Peyer's patch (tissue), 4 donors: ENCODE results near the gene ATP10A.

Source experiments
- POLR2A ChIP-seq, 2 donors: fragments of 450-650 bp; IDR thresholded peaks; one replicate each; pipeline ENCODE4 v1.5.1; 2017; ENCODE audit warnings: antibody characterized with exemption in 2 of 2, mild to moderate bottlenecking in 2 of 2, moderate library complexity in 2 of 2
- TF ChIP-seq, protein P1 (sequence below), 6 experiments: fragments of 450-650 bp in 4 of 6; fragments of 200-600 bp in 2 of 6; sonication (generic) in 1 of 6; IDR thresholded peaks; one replicate each; pipeline ENCODE4 v1.5.1; 2017 to 2019; ENCODE audit warnings: antibody characterized with exemption in 6 of 6, mild to moderate bottlenecking in 3 of 6, moderate library complexity in 1 of 6

DNA sequence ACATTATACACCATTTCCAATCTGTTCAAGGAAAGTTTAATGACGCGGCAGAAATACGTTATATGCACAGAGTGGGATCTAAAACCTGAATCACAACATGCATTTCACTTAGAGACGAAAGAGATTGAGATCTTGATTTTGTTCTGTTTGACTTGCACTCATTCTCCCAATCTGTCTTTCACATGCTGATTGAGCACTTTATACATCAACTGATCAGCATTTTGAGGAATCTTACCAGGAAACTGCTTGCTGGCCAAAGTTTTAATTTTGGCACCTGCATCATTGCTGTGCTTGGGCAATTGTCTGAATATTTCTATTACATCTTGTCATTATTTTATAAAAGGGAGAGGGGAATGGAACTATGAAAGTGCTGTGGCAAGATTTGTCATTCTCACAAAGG, 47.7 kb upstream of the ATP10A start:
- TF ChIP-seq, protein P1, sequence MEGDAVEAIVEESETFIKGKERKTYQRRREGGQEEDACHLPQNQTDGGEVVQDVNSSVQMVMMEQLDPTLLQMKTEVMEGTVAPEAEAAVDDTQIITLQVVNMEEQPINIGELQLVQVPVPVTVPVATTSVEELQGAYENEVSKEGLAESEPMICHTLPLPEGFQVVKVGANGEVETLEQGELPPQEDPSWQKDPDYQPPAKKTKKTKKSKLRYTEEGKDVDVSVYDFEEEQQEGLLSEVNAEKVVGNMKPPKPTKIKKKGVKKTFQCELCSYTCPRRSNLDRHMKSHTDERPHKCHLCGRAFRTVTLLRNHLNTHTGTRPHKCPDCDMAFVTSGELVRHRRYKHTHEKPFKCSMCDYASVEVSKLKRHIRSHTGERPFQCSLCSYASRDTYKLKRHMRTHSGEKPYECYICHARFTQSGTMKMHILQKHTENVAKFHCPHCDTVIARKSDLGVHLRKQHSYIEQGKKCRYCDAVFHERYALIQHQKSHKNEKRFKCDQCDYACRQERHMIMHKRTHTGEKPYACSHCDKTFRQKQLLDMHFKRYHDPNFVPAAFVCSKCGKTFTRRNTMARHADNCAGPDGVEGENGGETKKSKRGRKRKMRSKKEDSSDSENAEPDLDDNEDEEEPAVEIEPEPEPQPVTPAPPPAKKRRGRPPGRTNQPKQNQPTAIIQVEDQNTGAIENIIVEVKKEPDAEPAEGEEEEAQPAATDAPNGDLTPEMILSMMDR (IDR thresholded peaks at IDR 0.05) = no peak
- TF ChIP-seq POLR2A (IDR thresholded peaks at IDR 0.05) = no peak
